Adipocyte (in vitro differentiated cells): ENCODE measurements around the gene TP53BP1.

Experiments
- DNase-seq: peaks from one replicate; pipeline ENCODE4 v3.0.0-alpha.2; 2015; ENCODE audit warnings: low read depth
- H3K27me3 ChIP-seq: replicated peaks from 2 replicates; pipeline ENCODE4 v1.7.0; 2013; ENCODE audit warnings: mild to moderate bottlenecking, low read length, moderate library complexity; ENCODE audit not compliant: control insufficient read depth, insufficient read depth
- H3K36me3 ChIP-seq: 2 replicates; pipeline ENCODE4 v1.7.0; 2013; ENCODE audit warnings: low read length, mild to moderate bottlenecking, moderate library complexity; ENCODE audit not compliant: control insufficient read depth, insufficient read depth, severe bottlenecking
- H3K4me1 ChIP-seq: 2 replicates; pipeline ENCODE4 v1.7.0; 2013; ENCODE audit warnings: mild to moderate bottlenecking, low read length, moderate library complexity; ENCODE audit not compliant: control insufficient read depth, insufficient read depth
- H3K4me3 ChIP-seq: 2 replicates; pipeline ENCODE4 v1.7.0; 2013; ENCODE audit warnings: mild to moderate bottlenecking, low read length, moderate library complexity
- H3K9ac ChIP-seq: 2 replicates; pipeline ENCODE4 v1.7.0; 2013; ENCODE audit warnings: mild to moderate bottlenecking, low read length, moderate library complexity
- H3K9me3 ChIP-seq: 2 replicates; pipeline ENCODE4 v1.7.0; 2013; ENCODE audit warnings: mild to moderate bottlenecking, low read length, moderate library complexity; ENCODE audit not compliant: control insufficient read depth

The TP53BP1 gene

DNA sequence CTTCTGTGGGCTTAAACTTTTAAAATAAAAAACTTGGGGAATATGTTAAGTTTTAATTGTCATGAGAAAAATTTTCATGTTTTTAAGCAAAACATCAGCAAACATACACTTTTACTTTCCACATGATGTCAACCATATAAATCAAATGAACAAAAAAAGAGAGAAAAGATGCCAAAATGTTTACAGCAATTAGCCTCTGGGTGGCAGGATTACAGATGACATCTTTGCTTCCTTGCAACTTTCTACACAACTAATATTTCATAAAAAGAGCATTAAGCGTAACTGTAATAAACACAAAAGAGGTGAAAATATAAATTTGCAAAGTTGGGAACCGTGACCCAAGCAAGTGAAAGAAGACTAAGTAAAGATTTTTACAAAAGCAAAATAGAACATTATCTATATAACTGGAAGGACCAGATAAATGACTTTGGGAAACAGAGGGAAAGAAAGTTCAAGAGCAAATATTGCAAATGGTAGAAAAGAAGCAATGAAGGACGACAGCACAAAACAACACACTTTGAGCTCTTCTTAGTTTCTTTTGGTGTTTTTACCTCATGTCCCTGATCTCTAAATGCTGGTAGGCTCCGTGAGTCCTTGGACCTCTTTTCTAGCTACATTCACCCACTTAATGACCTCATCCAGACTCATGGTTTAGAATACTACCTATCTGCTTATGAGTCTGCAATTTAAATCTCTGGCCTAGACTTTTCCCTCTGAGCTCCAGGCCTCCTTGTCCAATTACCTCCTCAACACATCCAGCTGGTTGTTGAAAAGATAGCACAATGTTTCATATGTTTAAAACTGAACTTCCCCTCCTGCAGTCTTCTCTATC lies 9.4 kb downstream of the TP53BP1 start:
- peak; percentile 62 for DNase-seq
- Histone ChIP-seq H3K27me3 (no peaks in the 10 kb centered on the region), H3K9me3 (no peaks in the 10 kb centered on the region), H3K9ac (peak overlapping the region; percentile 45), H3K4me3 (no peak overlapping the region), H3K4me1 (peaks cover 19% of the 10 kb centered on the region), H3K36me3 (peaks cover 40% of the 10 kb centered on the region)

GRCh38 chr15:43473885-43474284 lies 19.1 kb downstream of the TP53BP1 start:
- no peak overlapping the region for H3K4me3 ChIP-seq
- no peak for DNase-seq
- no peaks in the 10 kb centered on the region for H3K27me3 ChIP-seq
- no peak overlapping the region for H3K9ac ChIP-seq
- peaks cover 19% of the 10 kb centered on the region for H3K4me1 ChIP-seq
- H3K36me3 ChIP-seq = peaks cover 88% of the 10 kb centered on the region
- H3K9me3 ChIP-seq = no peaks in the 10 kb centered on the region

DNA sequence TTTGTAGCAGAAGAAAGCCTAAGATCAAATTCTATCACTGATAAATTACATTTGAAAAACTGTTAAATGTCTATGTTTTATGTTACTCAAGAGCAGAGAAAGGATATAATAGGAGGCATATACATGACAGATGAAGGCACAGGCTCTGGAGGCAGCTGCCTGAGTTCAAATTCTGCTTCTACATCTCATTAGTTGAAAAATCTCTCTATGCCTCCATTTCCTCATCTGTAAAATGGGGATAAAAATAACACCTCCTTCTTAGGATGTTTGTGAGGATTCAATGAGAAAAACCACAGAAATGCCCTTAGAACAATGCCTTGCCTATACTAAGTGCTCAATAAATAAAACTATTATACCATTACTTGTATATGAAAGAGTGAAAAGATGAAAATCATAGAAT lies 21.0 kb downstream of the TP53BP1 start:
- Histone ChIP-seq H3K27me3 (no peaks in the 10 kb centered on the region), H3K9ac (no peak overlapping the region), H3K4me3 (no peak overlapping the region), H3K36me3 (peaks cover 88% of the 10 kb centered on the region), H3K9me3 (no peaks in the 10 kb centered on the region), H3K4me1 (peaks cover 22% of the 10 kb centered on the region)
- DNase-seq = no peak

- Histone ChIP-seq H3K36me3 (peaks cover 77% of the 10 kb centered on the region), H3K9me3 (no peaks in the 10 kb centered on the region), H3K9ac (peak overlapping the region; percentile 54), H3K4me3 (no peak overlapping the region), H3K4me1 (peaks cover 41% of the 10 kb centered on the region), H3K27me3 (no peaks in the 10 kb centered on the region)
- no peak for DNase-seq
Measured at GRCh38 chr15:43469867-43470266, 23.1 kb downstream of the TP53BP1 start.

DNA sequence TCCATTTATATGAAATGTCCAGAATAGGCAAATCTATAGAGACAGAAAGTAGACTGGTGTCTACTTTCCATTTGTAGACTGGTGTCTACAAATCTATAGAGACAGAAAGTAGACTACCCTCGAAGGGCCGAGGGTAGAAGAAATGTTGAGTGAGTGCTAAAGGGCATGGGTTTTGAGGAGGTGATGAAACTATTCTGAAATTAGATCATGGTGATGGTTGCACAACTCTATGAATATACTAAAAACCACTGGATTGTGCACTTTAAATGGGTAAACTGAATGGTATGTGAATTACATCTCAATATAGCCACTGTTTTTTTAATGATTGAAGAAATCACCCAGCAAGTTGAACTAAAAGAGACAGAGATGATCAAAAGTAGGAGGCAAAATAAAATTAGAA lies 27.9 kb downstream of the TP53BP1 start:
- H3K4me3 ChIP-seq = peak overlapping the region; percentile 13
- peaks cover 60% of the 10 kb centered on the region for H3K4me1 ChIP-seq
- H3K27me3 ChIP-seq = no peaks in the 10 kb centered on the region
- peaks cover 48% of the 10 kb centered on the region for H3K36me3 ChIP-seq
- H3K9me3 ChIP-seq = no peaks in the 10 kb centered on the region
- DNase-seq = peak; percentile 95
- peak overlapping the region; percentile 72 for H3K9ac ChIP-seq

- no peaks in the 10 kb centered on the region for H3K9me3 ChIP-seq
- H3K4me1 ChIP-seq = peaks cover 50% of the 10 kb centered on the region
- peaks cover 43% of the 10 kb centered on the region for H3K36me3 ChIP-seq
- H3K27me3 ChIP-seq = no peaks in the 10 kb centered on the region
- no peak for DNase-seq
- peak overlapping the region; percentile 4 for H3K4me3 ChIP-seq
- H3K9ac ChIP-seq = peak overlapping the region; percentile 81
Measured at GRCh38 chr15:43463998-43464397, 29.0 kb downstream of the TP53BP1 start.

DNA sequence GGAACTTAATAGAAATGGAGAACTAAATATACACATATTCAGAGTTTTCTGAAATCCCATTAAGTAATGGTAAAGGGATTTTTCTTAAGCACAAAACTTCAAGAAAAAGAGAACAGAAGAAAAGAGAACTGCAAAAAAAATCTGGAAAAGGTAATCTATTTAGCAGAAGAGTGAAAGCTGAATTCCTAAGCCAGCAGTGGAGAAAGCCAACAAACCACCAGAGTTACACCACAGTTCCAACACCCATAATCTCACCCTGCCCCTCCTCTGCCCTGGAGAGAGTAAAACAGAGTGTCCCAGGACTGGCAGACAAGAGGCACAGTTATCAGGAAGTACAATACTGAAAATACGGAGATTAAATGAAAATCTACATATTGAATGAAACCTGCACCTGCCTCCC lies 29.4 kb downstream of the TP53BP1 start:
- Histone ChIP-seq H3K9me3 (no peaks in the 10 kb centered on the region), H3K4me3 (peak overlapping the region; percentile 4), H3K9ac (peak overlapping the region; percentile 81), H3K36me3 (peaks cover 41% of the 10 kb centered on the region), H3K4me1 (peaks cover 50% of the 10 kb centered on the region), H3K27me3 (no peaks in the 10 kb centered on the region)
- peak; percentile 73 for DNase-seq

DNA sequence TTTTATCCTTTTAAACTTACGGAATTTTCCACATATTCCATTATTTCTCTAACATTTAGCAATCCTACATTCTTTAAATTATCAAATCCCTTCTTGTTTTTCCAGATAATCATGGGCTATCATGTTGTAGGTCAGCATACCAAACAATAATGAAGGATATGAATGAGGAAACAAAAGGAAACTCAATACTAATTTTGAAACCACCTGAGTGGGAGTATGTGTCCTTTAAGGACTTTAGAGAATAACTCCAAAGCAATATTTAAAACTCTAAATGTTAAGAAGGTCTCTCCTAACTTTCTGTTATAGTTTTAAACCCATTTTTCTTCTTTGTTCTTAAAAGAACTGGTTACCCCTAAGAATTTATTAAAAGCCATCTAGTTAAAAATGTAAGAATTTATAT lies 43.0 kb downstream of the TP53BP1 start:
- no peaks in the 10 kb centered on the region for H3K4me1 ChIP-seq
- DNase-seq = peak; percentile 55
- H3K36me3 ChIP-seq = peaks cover 37% of the 10 kb centered on the region
- H3K9me3 ChIP-seq = no peaks in the 10 kb centered on the region
- H3K27me3 ChIP-seq = no peaks in the 10 kb centered on the region
- H3K4me3 ChIP-seq = no peak overlapping the region
- no peak overlapping the region for H3K9ac ChIP-seq

GRCh38 chr15:43446344-43446743 lies 46.6 kb downstream of the TP53BP1 start:
- H3K4me1 ChIP-seq = peaks cover 4% of the 10 kb centered on the region
- H3K9me3 ChIP-seq = no peaks in the 10 kb centered on the region
- H3K9ac ChIP-seq = no peak overlapping the region
- H3K36me3 ChIP-seq = peaks cover 38% of the 10 kb centered on the region
- H3K27me3 ChIP-seq = no peaks in the 10 kb centered on the region
- no peak for DNase-seq
- H3K4me3 ChIP-seq = no peak overlapping the region

- peak; percentile 69 for DNase-seq
- H3K36me3 ChIP-seq = peaks cover 48% of the 10 kb centered on the region
Measured at GRCh38 chr15:43441316-43441715, 51.6 kb downstream of the TP53BP1 start.

DNA sequence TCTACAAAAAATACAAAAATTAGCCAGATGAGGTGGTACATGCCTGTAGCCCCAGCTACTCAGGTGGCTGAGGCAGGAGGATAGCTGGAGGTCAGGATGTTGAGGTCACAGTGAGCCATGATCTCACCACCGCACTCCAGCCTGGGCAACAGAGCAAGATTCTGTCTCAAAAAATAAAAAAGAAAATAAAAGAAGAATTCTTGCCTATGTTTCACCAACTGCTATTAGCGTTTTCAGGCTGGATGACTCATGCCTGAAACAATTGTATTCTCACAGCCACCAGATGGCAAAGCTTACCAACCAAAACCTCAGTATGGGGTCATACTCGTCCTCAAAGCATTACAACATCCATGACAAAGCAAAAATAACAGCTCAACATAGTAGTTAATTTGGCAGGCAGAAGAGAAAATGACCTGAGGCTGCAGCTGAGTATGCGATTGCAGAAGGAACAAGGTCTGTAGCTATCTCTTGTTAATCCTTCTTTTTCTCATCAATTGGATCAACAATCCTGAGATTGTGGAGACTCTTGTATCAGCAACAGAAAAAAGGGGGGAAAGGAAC lies 52.2 kb downstream of the TP53BP1 start:
- Histone ChIP-seq H3K4me1 (peaks cover 16% of the 10 kb centered on the region), H3K9me3 (no peaks in the 10 kb centered on the region), H3K4me3 (no peak overlapping the region), H3K36me3 (peaks cover 47% of the 10 kb centered on the region), H3K27me3 (no peaks in the 10 kb centered on the region), H3K9ac (peak overlapping the region; percentile 66)
- DNase-seq = peak; percentile 98

More at GRCh38 chr15:43441316-43441715, 51.6 kb downstream of the TP53BP1 start:
- Histone ChIP-seq H3K9me3 (no peaks in the 10 kb centered on the region), H3K9ac (peak overlapping the region; percentile 66), H3K27me3 (no peaks in the 10 kb centered on the region), H3K4me3 (no peak overlapping the region), H3K4me1 (peaks cover 16% of the 10 kb centered on the region)
